Colonic mucosa (tissue), 4 donors: ENCODE measurements around the gene SLC38A10. TPM values are rescaled to one million over a fixed set of nuclear protein-coding genes. Genes with fewer than 3 reads are reported as not detected.

ENCODE experiments used
- DNase-seq: peaks from one replicate; pipeline ENCODE4 v3.0.0-alpha.2; 2020
- H3K27ac ChIP-seq: fragments of 200-600 bp; one replicate; pipeline ENCODE4 v1.8.0; 2021
- H3K27me3 ChIP-seq: fragments of 200-600 bp; one replicate; pipeline ENCODE4 v1.8.0; 2021
- H3K36me3 ChIP-seq: fragments of 200-600 bp; one replicate; pipeline ENCODE4 v1.8.0; 2021
- H3K4me1 ChIP-seq: fragments of 200-600 bp; one replicate; pipeline ENCODE4 v1.8.0; 2021; ENCODE audit warnings: mild to moderate bottlenecking
- H3K4me3 ChIP-seq: fragments of 200-600 bp; one replicate; pipeline ENCODE4 v1.8.0; 2021
- H3K9ac ChIP-seq, 2 donors: one replicate each; pipeline ENCODE4 v1.7.0; 2013; ENCODE audit warnings: control low read depth in 2 of 2, low read depth in 2 of 2, low read length in 2 of 2
- H3K9me3 ChIP-seq: fragments of 200-600 bp; one replicate; pipeline ENCODE4 v1.8.0; 2021
- intact Hi-C: fragments of 100-400 bp; cut with DNase I; formaldehyde crosslinking; loops from one replicate; pipeline ENCODE4 v1.14.1; 2022
- total RNA-seq, 2 donors: library from RNA; stranded (reverse); fragmentation: NEBNext Ultra II Directional in 1 of 2; extraction: Animal tissue kit (Norgen Biotek cat#: 25700) in 1 of 2; gene quantifications; one replicate each; pipeline ENCODE4 v1.2.1, GENCODE V29; 2021
- TF ChIP-seq, protein P1 (sequence below): fragments of 200-600 bp; IDR thresholded peaks from one replicate; pipeline ENCODE4 v1.8.0; 2022; ENCODE audit warnings: antibody characterized with exemption, mild to moderate bottlenecking
- donor health status: healthy.
- donor health status: DM: no; HTN: no; CAD: no.
- donor health status: DM: no; HTN: no; CAD: no.

SLC38A10 gene
- total RNA-seq, 2 donors from 2014 or later: 67.5 to 139 TPM

- intact Hi-C loops: no loop called here
- Histone ChIP-seq H3K9ac (peak overlapping the region in 1 of 2 donors; percentile 40), H3K4me3 (no peak overlapping the region), H3K27me3 (no peaks in the 10 kb centered on the region), H3K27ac (peak overlapping the region; percentile 53), H3K9me3 (no peaks in the 10 kb centered on the region), H3K36me3 (peaks cover 22% of the 10 kb centered on the region), H3K4me1 (peaks cover 8% of the 10 kb centered on the region)
- TF ChIP-seq, protein P1, sequence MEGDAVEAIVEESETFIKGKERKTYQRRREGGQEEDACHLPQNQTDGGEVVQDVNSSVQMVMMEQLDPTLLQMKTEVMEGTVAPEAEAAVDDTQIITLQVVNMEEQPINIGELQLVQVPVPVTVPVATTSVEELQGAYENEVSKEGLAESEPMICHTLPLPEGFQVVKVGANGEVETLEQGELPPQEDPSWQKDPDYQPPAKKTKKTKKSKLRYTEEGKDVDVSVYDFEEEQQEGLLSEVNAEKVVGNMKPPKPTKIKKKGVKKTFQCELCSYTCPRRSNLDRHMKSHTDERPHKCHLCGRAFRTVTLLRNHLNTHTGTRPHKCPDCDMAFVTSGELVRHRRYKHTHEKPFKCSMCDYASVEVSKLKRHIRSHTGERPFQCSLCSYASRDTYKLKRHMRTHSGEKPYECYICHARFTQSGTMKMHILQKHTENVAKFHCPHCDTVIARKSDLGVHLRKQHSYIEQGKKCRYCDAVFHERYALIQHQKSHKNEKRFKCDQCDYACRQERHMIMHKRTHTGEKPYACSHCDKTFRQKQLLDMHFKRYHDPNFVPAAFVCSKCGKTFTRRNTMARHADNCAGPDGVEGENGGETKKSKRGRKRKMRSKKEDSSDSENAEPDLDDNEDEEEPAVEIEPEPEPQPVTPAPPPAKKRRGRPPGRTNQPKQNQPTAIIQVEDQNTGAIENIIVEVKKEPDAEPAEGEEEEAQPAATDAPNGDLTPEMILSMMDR: no peak
- DNase-seq: peak; percentile 65
Observed at GRCh38 chr17:81277421-81277820, 17.7 kb downstream of the SLC38A10 start.

- intact Hi-C loops: no loop called here
- Histone ChIP-seq H3K27ac (no peak overlapping the region), H3K4me3 (no peak overlapping the region), H3K36me3 (peaks cover 16% of the 10 kb centered on the region), H3K27me3 (no peaks in the 10 kb centered on the region), H3K4me1 (peaks cover 8% of the 10 kb centered on the region), H3K9ac (no peak overlapping the region), H3K9me3 (no peaks in the 10 kb centered on the region)
- DNase-seq: no peak
- TF ChIP-seq, protein P1: no peak
Observed at GRCh38 chr17:81276781-81277180, 18.3 kb downstream of the SLC38A10 start.

GRCh38 chr17:81274471-81274855 lies 20.6 kb downstream of the SLC38A10 start:
- H3K36me3 ChIP-seq: peaks cover 15% of the 10 kb centered on the region
- H3K4me3 ChIP-seq: no peak overlapping the region
- no peak for DNase-seq
- H3K9ac ChIP-seq: no peak overlapping the region
- H3K27ac ChIP-seq: no peak overlapping the region
- H3K9me3 ChIP-seq: no peaks in the 10 kb centered on the region
- H3K27me3 ChIP-seq: no peaks in the 10 kb centered on the region
- H3K4me1 ChIP-seq: peaks cover 8% of the 10 kb centered on the region
- intact Hi-C loops: no loop called here
- TF ChIP-seq, protein P1: no peak

DNA sequence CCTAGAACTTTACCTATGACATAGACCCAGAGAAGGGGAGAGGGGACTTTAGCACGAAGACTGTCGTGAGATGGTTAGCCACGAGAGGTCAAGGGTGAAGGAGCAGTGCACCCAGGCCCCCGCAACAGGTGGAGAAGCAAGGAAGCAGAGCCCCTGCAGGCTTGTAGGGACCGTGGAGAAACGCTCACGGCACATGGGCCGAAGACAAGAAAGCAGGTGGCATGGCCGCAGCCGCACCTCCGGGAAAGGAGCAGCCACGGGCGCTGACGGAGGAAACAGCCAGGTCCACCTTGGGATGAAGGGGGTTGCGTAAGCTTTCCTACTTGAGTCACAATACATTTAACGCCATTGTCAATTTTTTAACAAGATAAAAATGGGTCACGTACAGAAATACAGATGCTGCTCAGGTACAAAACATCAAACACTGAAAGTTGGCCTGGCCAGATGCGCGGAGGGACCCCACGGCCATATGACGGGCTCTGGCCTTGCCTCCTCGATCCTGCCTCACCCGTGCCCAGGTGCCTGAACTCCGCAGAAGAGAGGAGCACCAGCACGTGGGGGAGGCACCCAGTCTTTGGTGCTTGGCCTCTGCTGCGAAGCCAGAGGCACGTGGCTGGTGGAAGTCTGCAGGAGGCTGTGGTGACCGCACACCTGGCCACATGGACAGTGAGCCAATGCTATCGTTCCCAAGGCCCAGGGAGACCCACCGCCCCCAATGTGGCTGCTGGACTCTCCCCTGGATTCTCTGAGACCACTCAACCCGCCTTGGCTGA lies 21.2 kb downstream of the SLC38A10 start:
- Histone ChIP-seq H3K4me1 (peaks cover 8% of the 10 kb centered on the region), H3K27ac (no peak overlapping the region), H3K36me3 (peaks cover 15% of the 10 kb centered on the region), H3K9ac (no peak overlapping the region), H3K9me3 (no peaks in the 10 kb centered on the region), H3K27me3 (no peaks in the 10 kb centered on the region), H3K4me3 (no peak overlapping the region)
- TF ChIP-seq, protein P1: no peak
- intact Hi-C loops: no loop called here
- DNase-seq: no peak

DNA sequence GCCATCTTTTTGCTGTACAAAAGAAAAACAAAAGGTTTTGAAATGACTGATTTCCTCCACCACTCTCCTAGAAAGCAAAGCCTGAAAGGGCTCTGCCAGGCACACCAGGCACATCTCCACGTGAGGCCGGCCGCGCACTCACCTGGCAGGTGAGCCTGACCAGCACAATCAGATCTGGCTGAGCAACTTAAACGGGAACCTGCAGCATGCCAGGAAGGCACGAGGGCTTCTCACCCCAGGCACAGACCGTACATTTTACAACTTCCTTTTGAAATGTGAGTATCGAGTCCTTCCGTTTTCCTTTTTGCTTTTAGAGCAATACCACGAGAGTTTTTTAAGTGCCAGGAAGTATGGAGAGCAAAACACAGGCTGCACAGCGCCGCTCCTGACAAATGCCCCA lies 22.5 kb downstream of the SLC38A10 start:
- no peak for DNase-seq
- TF ChIP-seq, protein P1: no peak
- Histone ChIP-seq H3K4me3 (no peak overlapping the region), H3K9ac (no peak overlapping the region), H3K27me3 (no peaks in the 10 kb centered on the region), H3K4me1 (peaks cover 6% of the 10 kb centered on the region), H3K9me3 (no peaks in the 10 kb centered on the region), H3K27ac (no peak overlapping the region), H3K36me3 (peaks cover 15% of the 10 kb centered on the region)
- intact Hi-C loops: no loop called here
